Measurements from ENCODE around the gene PLN.

DNA sequence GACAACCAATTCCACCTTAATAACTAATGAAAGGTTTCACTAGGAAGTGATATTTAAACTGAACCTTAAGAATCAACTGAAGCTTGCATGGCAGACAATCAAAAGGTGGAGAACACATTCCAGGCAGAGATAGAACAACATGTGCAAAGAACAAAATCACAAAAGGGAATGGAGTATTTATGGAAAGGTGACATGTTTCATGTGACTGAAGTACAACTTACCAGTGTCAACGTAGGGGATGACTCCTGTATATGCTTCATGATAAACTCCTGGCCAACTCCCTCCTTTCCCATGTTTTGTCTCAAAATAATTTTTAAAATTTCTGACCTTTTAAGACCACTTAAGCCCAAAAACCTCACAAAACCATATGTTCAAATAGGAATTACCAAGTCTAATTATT, 6.6 kb downstream of the PLN start:
- no peak for TF ChIP-seq EZH2phosphoT487 (IDR thresholded peaks at IDR 0.05; ENCODE audit: insufficient read depth, low read depth)
- TF ChIP-seq EZH2 (IDR thresholded peaks at IDR 0.05; ENCODE audit: insufficient read depth, poor library complexity, severe bottlenecking): no peak
